Neutrophil (primary cell): ENCODE data around the gene RIN1.

ENCODE experiments used
- H3K27ac ChIP-seq: fragments of 200-600 bp; sonication (generic); 2 replicates; pipeline ENCODE4 v1.5.1; 2016; ENCODE audit warnings: mild to moderate bottlenecking, moderate library complexity
- H3K27me3 ChIP-seq: fragments of 200-600 bp; sonication (generic); 2 replicates; pipeline ENCODE4 v1.6.0; 2016; ENCODE audit warnings: mild to moderate bottlenecking
- H3K36me3 ChIP-seq: fragments of 200-600 bp; sonication (generic); 2 replicates; pipeline ENCODE4 v1.5.1; 2017
- H3K4me1 ChIP-seq, 2 experiments: fragments of 200-600 bp in 1 of 2; sonication (generic) in 1 of 2; 1 replicate in 1 of 2; 2 replicates in 1 of 2; pipeline versions ENCODE4 v1.5.1 to v1.6.1; 2013 to 2016; ENCODE audit warnings: low read depth in 1 of 2, low read length in 1 of 2, mild to moderate bottlenecking in 1 of 2, moderate library complexity in 1 of 2; ENCODE audit not compliant: control insufficient read depth in 1 of 2, insufficient read depth in 1 of 2
- H3K4me3 ChIP-seq, 2 experiments: fragments of 200-600 bp in 1 of 2; sonication (generic) in 1 of 2; 1 replicate in 1 of 2; 2 replicates in 1 of 2; pipeline ENCODE4 v1.5.1; 2013 to 2016; ENCODE audit warnings: low read depth in 1 of 2, low read length in 1 of 2, mild to moderate bottlenecking in 1 of 2, moderate library complexity in 1 of 2
- H3K9me3 ChIP-seq: fragments of 200-600 bp; sonication (generic); 2 replicates; pipeline ENCODE4 v1.5.1; 2016
- CTCF ChIP-seq: fragments of 200-600 bp; sonication (generic); IDR thresholded peaks from 2 replicates; pipeline ENCODE4 v1.5.1; 2016; ENCODE audit warnings: antibody characterized with exemption

Gene RIN1

DNA sequence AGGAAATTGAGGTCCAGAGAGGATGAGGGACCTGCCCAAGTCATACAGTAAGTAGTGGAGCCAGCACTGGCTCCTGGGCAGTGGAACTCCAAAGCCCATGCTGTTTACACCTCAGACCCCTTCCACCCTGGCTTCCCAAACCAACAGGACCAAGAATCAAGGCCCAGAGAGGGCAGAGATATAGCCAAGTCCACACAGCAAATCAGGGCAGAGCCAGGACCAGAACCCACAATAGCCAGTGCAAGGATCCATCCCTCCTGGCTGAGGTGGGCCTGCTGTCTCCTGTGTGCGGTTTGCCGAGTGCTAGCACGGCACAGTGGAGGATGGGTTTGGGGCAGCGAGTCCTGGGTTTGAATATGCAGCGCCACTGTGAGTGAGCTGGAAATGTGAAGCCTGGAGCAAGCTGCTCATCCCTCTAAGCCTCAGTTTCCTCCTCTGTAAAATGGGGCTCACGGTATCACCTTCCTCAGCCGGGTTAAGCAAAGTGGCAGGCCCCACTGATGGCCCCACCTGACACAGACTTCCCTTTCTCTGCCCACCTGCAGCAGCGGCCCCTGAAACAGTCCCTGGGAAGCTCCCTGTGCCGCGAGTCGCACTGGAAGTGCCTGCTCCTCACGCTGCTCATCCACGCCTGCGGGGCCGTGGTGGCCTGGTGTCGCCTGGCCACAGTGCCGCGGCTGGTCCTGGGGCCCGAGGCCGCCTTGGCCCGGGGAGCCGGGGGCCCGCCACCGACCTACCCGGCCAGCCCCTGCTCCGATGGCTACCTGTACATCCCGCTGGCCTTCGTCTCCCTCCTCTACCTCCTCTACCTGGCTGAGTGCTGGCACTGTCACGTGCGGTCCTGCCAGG, 42.2 kb downstream of the RIN1 start:
- Histone ChIP-seq H3K36me3 (no peaks in the 10 kb centered on the region), H3K27me3 (peaks cover 85% of the 10 kb centered on the region), H3K4me1 (peaks cover 10 to 13% of the 10 kb centered on the region in 2 experiments), H3K9me3 (no peaks in the 10 kb centered on the region), H3K4me3 (no peak overlapping the region), H3K27ac (no peak overlapping the region)
- TF ChIP-seq CTCF = no peak

DNA sequence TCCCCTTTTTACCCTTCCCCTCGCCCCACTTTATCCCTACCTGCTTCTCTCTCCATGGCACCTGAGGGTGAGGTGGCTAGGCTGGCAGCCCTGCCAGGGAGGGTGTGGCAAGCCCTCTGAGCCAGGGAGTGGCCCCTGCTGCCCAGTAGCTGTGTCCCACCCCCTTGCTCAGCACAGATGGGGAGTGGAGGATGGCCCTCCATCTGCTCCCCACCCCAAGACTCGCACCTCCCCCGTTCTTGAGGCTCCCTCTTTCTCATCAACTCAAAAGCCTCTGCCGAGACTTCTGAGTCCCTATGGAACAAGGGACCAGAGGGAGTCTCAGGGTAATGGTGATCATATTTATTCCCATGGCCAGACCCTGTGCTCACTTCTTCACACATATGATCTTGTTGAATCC, 42.9 kb downstream of the RIN1 start:
- Histone ChIP-seq H3K27me3 (peaks cover 85% of the 10 kb centered on the region), H3K4me3 (no peak overlapping the region), H3K9me3 (no peaks in the 10 kb centered on the region), H3K4me1 (peaks cover 14 to 17% of the 10 kb centered on the region in 2 experiments), H3K36me3 (no peaks in the 10 kb centered on the region), H3K27ac (no peak overlapping the region)
- TF ChIP-seq CTCF = no peak

- Histone ChIP-seq H3K9me3 (no peaks in the 10 kb centered on the region), H3K27me3 (peaks cover 83% of the 10 kb centered on the region), H3K27ac (no peak overlapping the region), H3K4me3 (peak overlapping the region in 1 of 2 experiments; percentile 41), H3K36me3 (no peaks in the 10 kb centered on the region), H3K4me1 (peaks cover 20 to 23% of the 10 kb centered on the region in 2 experiments)
- TF ChIP-seq CTCF = no peak
Observed at GRCh38 chr11:66292543-66293332, 43.5 kb downstream of the RIN1 start.

DNA sequence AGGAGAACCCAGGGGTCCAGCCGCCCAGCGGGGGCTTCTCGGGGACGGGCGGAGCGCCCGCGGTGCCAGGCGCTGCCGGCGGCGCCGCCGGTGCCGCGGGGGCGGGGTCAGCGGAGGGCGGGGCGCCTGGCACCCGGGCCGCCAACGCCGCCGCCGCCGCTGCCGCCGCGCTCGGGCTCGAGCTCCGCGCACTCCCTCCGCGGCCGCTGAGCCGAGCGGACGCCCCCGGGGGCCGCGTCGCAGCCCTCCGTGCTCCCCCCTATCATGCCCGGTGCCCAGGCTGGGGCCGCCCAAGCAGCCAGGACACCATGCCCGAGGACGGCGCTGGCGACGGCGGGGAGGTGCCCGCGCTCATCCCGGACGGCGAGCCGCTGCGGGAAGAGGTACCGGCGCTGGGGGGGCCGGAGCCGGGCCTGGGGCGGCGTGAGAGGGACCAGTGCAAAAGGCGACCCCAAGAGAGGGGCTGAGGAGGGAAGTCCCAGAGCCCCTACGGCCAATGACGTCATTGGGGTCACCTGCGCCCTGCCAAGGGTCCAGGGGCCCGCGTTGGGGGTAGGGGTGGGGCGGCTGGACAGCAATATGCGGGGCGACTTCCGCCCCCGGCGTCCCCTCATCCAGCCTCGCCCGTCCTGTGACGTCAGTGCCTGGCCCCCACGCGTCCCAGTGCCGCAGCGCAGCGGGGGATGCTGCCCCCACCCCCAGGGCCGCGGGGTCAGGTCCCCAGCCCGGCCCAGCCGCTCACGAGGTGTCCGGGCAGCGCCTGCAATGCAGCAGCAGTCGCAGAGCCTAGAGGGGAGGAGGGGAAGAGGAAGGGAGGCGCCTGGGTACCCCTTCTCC, 44.3 kb downstream of the RIN1 start, which contains the start of gene TMEM151A:
TSS of gene TMEM151A (plus strand) at position 189 of the 837 bp plus-strand sequence. CDS start at position 309, 120 bp downstream.
- Histone ChIP-seq H3K4me1 (peaks cover 20 to 24% of the 10 kb centered on the region in 2 experiments), H3K27me3 (peaks cover 75% of the 10 kb centered on the region), H3K9me3 (no peaks in the 10 kb centered on the region), H3K36me3 (no peaks in the 10 kb centered on the region), H3K27ac (no peak within 1 kb of the TSS), H3K4me3 (peak within 1 kb of the TSS in 1 of 2 experiments; percentile 41)
- TF ChIP-seq CTCF = no peak

DNA sequence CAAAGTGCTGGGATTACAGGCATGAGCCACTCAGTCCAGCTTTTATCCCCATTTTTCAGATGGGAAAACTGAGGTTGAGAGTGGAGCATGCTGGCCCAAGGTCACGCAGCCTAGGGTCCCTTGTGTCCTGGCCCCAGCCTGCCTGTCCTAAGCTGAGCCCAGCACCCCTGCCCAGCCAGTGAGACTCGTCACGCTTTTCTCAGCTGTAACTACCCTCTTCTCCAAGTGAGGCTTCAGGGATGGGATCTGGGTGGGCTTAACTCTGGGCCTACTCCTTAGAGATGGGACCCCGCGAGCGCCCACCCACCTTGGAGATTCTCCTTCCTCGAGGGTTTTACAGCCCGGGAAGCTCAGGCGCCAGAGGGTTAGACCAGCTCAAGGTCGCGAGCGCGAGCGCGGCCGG, 44.9 kb downstream of the RIN1 start:
- no peak for TF ChIP-seq CTCF

More for the DNA sequence above, 44.9 kb downstream of the RIN1 start:
- Histone ChIP-seq H3K27ac (no peak overlapping the region), H3K9me3 (no peaks in the 10 kb centered on the region), H3K36me3 (no peaks in the 10 kb centered on the region), H3K4me1 (peaks cover 20 to 24% of the 10 kb centered on the region in 2 experiments), H3K4me3 (no peak overlapping the region), H3K27me3 (peaks cover 69% of the 10 kb centered on the region)
